ENCODE results near the gene CSRP1. TPM values are rescaled to one million over a fixed set of nuclear protein-coding genes. Genes with fewer than 3 reads are reported as not detected.

Gene CSRP1
- total RNA-seq, 2 experiments from 2014 or later: 48.4 to 51.8 TPM

- Mint-ChIP-seq H3K27ac (no peak overlapping the region), H3K27me3 (peaks cover 13% of the 10 kb centered on the region), H3K36me3 (no peaks in the 10 kb centered on the region), H3K4me1 (ENCODE audit: low read depth) (peaks cover 10% of the 10 kb centered on the region), H3K9me3 (no peaks in the 10 kb centered on the region), H3K4me3 (no peak overlapping the region)
- ChIA-PET CTCF (interaction anchor here (1.4 to 3.5 kb wide), 3 partner anchors 19 to 58 kb away, joined by 10 to 21 read pairs (median 14); no protein-coding TSS in a partner anchor), POLR2A (no interaction called here)
- intact Hi-C loops (cut with micrococcal nuclease): loop anchor here (1.0 kb wide), 1 partner anchor 53 kb away; the partner anchor contains the start of gene CSRP1
- no peak for DNase-seq
Measured at GRCh38 chr1:201454608-201455007, 52.3 kb downstream of the CSRP1 start.

DNA sequence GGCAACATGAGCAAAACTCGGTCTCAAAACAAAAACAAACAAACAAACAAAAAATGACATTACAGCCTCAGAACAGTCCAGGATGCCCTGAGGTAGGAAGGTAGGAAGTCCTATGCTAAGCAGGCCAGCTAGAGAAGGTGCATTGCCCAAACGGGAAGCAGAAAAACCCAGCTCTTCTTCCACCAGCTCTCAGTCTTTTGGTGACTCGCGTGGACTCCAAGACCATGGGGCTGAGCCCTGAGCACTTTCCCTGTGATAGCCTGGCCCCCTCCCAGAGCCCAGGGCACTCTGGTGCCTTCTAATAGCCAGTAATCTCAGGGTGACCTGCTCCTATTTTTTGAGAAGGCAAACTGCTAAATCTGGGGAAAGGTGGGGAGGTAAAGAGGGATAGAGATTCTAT is 54.1 kb downstream of the CSRP1 start:
- no peaks in the 10 kb centered on the region for H3K9me3 Mint-ChIP-seq
- H3K36me3 Mint-ChIP-seq: no peaks in the 10 kb centered on the region
- no peak for DNase-seq
- H3K4me1 Mint-ChIP-seq (ENCODE audit: low read depth): peaks cover 11% of the 10 kb centered on the region
- POLR2A ChIA-PET: interaction anchor here (0.6 kb wide), 2 partner anchors 23 to 379 kb away, joined by 3 to 4 read pairs; no protein-coding TSS in a partner anchor
- intact Hi-C loops (cut with micrococcal nuclease): no loop called here
- H3K4me3 Mint-ChIP-seq: no peak overlapping the region
- CTCF ChIA-PET: interaction anchor here (3.3 to 3.5 kb wide), 2 partner anchors 29 to 60 kb away, joined by 16 to 21 read pairs; no protein-coding TSS in a partner anchor
- H3K27me3 Mint-ChIP-seq: peaks cover 14% of the 10 kb centered on the region
- H3K27ac Mint-ChIP-seq: no peak overlapping the region

DNA sequence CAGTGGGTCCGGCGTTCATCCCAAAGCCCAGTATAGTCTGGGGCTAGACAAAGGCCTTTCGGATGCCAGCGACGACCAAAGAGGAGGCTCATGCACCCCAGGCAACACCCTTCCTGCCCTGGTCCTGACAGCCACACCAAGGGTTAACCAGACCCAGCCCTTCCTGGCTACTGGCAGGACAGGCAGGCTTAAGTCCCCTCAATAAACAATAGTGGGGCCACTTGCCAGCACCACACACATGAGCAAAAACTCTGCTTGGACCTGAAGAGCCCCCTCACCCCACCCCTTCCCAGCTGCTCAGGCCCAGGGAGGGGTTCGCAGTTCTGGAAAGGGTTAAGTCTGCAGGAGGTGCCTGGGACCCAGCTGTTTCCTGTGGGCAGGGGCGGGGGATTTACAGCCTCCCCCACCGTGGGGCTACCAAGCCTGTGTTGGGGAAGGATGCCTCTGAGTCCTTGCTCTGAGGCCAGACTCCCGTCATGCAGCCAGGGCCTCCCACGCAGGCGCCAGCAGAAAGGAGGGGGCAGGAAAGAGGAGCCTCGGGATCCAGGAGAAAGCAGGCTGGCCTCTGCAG is 56.1 kb downstream of the CSRP1 start:
- H3K27ac Mint-ChIP-seq: no peak overlapping the region
- no peak overlapping the region for H3K4me3 Mint-ChIP-seq
- H3K27me3 Mint-ChIP-seq: peaks cover 14% of the 10 kb centered on the region
- H3K36me3 Mint-ChIP-seq: no peaks in the 10 kb centered on the region
- H3K4me1 Mint-ChIP-seq (ENCODE audit: low read depth): peaks cover 11% of the 10 kb centered on the region
- intact Hi-C loops (cut with micrococcal nuclease): no loop called here
- POLR2A ChIA-PET: no interaction called here
- no peaks in the 10 kb centered on the region for H3K9me3 Mint-ChIP-seq
- CTCF ChIA-PET: interaction anchor here (1.0 to 5.7 kb wide), 6 partner anchors 12 to 62 kb away, joined by 3 to 127 read pairs (median 5); no protein-coding TSS in a partner anchor
- no peak for DNase-seq

DNA sequence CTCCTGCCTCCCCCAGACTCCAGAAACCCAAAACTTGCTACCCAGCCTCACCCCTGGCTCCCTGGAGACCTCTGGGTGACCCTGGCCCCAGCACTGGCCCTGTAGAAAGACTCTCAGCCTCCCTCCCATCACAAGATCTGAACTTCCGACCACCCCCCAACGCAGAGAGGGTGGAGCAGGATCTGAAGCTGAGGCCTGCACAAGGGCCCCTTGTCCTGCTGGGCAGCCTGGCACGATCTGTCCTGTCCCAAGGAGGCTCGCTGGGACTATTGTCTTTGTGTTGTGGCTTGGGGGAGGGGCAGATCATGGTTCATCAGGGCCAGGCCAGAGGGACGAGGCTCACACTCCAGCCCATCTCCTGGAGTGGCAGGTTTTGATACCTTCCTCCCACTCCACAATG is 57.9 kb downstream of the CSRP1 start:
- Mint-ChIP-seq H3K27me3 (peaks cover 15% of the 10 kb centered on the region), H3K4me3 (no peak overlapping the region), H3K9me3 (no peaks in the 10 kb centered on the region), H3K27ac (no peak overlapping the region), H3K36me3 (no peaks in the 10 kb centered on the region), H3K4me1 (ENCODE audit: low read depth) (peaks cover 4% of the 10 kb centered on the region)
- POLR2A ChIA-PET: interaction anchor here (1.8 kb wide), 1 partner anchor 33 kb away, joined by 4 read pairs; no protein-coding TSS in a partner anchor
- intact Hi-C loops (cut with micrococcal nuclease): loop anchor here (1.0 kb wide), 2 partner anchors 31 to 64 kb away; no protein-coding TSS in a partner anchor
- DNase-seq: no peak
- CTCF ChIA-PET: interaction anchor here (1.2 to 6.3 kb wide), 9 partner anchors 12 to 344 kb away, joined by 3 to 150 read pairs (median 11); partner anchors contain the start of gene PHLDA3

- POLR2A ChIA-PET: interaction anchor here (0.6 to 1.8 kb wide), 3 partner anchors 12 to 59 kb away, joined by 3 to 4 read pairs (median 4); partner anchors contain the start of gene CSRP1
Measured at GRCh38 chr1:201447903-201448871, 58.7 kb downstream of the CSRP1 start.

GRCh38 chr1:201445310-201445709 is 61.6 kb downstream of the CSRP1 start:
- POLR2A ChIA-PET: no interaction called here
- no peak overlapping the region for H3K4me3 Mint-ChIP-seq
- intact Hi-C loops (cut with micrococcal nuclease): no loop called here
- peaks cover 2% of the 10 kb centered on the region for H3K4me1 Mint-ChIP-seq (ENCODE audit: low read depth)
- H3K27ac Mint-ChIP-seq: no peak overlapping the region
- no peaks in the 10 kb centered on the region for H3K9me3 Mint-ChIP-seq
- H3K36me3 Mint-ChIP-seq: no peaks in the 10 kb centered on the region
- DNase-seq: no peak
- CTCF ChIA-PET: interaction anchor here (1.3 to 6.3 kb wide), 4 partner anchors 9 to 85 kb away, joined by 5 to 150 read pairs (median 81); no protein-coding TSS in a partner anchor
- H3K27me3 Mint-ChIP-seq: peaks cover 7% of the 10 kb centered on the region

More at GRCh38 chr1:201447903-201448871, 58.7 kb downstream of the CSRP1 start:
- Mint-ChIP-seq H3K4me1 (ENCODE audit: low read depth) (peaks cover 2% of the 10 kb centered on the region), H3K36me3 (no peaks in the 10 kb centered on the region), H3K27me3 (peaks cover 15% of the 10 kb centered on the region), H3K4me3 (no peak overlapping the region), H3K9me3 (no peaks in the 10 kb centered on the region), H3K27ac (no peak overlapping the region)
- CTCF ChIA-PET: interaction anchor here (0.6 to 6.3 kb wide), 23 partner anchors 8 to 345 kb away, joined by 3 to 150 read pairs (median 5); partner anchors contain the start of gene PHLDA3
- peak; percentile 82 for DNase-seq
- intact Hi-C loops (cut with micrococcal nuclease): loop anchor here (1.0 kb wide), 2 partner anchors 32 to 65 kb away; no protein-coding TSS in a partner anchor

GRCh38 chr1:201444792-201445191 is 62.1 kb downstream of the CSRP1 start:
- intact Hi-C loops (cut with micrococcal nuclease): no loop called here
- POLR2A ChIA-PET: no interaction called here
- H3K36me3 Mint-ChIP-seq: no peaks in the 10 kb centered on the region
- no peak for DNase-seq
- H3K9me3 Mint-ChIP-seq: no peaks in the 10 kb centered on the region
- CTCF ChIA-PET: interaction anchor here (0.7 to 6.3 kb wide), 3 partner anchors 9 to 68 kb away, joined by 4 to 150 read pairs (median 35); no protein-coding TSS in a partner anchor
- peaks cover 5% of the 10 kb centered on the region for H3K27me3 Mint-ChIP-seq
- no peak overlapping the region for H3K4me3 Mint-ChIP-seq
- peaks cover 2% of the 10 kb centered on the region for H3K4me1 Mint-ChIP-seq (ENCODE audit: low read depth)
- H3K27ac Mint-ChIP-seq: no peak overlapping the region

GRCh38 chr1:201443747-201444146 is 63.2 kb downstream of the CSRP1 start:
- CTCF ChIA-PET: interaction anchor here (0.7 to 6.3 kb wide), 2 partner anchors 69 to 108 kb away, joined by 4 to 150 read pairs; no protein-coding TSS in a partner anchor
- H3K27me3 Mint-ChIP-seq: peaks cover 5% of the 10 kb centered on the region
- H3K4me3 Mint-ChIP-seq: no peak overlapping the region
- POLR2A ChIA-PET: no interaction called here
- intact Hi-C loops (cut with micrococcal nuclease): no loop called here
- no peaks in the 10 kb centered on the region for H3K36me3 Mint-ChIP-seq
- H3K4me1 Mint-ChIP-seq (ENCODE audit: low read depth): peaks cover 2% of the 10 kb centered on the region
- DNase-seq: no peak
- no peaks in the 10 kb centered on the region for H3K9me3 Mint-ChIP-seq
- no peak overlapping the region for H3K27ac Mint-ChIP-seq

GRCh38 chr1:201436969-201437368 is 70.0 kb downstream of the CSRP1 start:
- CTCF ChIA-PET: interaction anchor here (1.1 to 4.6 kb wide), 3 partner anchors 10 to 45 kb away, joined by 3 to 50 read pairs (median 35); no protein-coding TSS in a partner anchor
- Mint-ChIP-seq H3K27ac (no peak overlapping the region), H3K9me3 (no peaks in the 10 kb centered on the region), H3K27me3 (peaks cover 18% of the 10 kb centered on the region), H3K4me1 (ENCODE audit: low read depth) (peaks cover 5% of the 10 kb centered on the region), H3K4me3 (no peak overlapping the region), H3K36me3 (peaks cover 1% of the 10 kb centered on the region)
- POLR2A ChIA-PET: interaction anchor here (1.4 kb wide), 1 partner anchor 11 kb away, joined by 4 read pairs; no protein-coding TSS in a partner anchor
- DNase-seq: no peak
- intact Hi-C loops (cut with micrococcal nuclease): loop anchor here (2.0 kb wide), 1 partner anchor 44 kb away; no protein-coding TSS in a partner anchor

- Mint-ChIP-seq H3K27me3 (peaks cover 18% of the 10 kb centered on the region), H3K4me1 (ENCODE audit: low read depth) (peaks cover 5% of the 10 kb centered on the region), H3K4me3 (no peak overlapping the region), H3K9me3 (no peaks in the 10 kb centered on the region), H3K27ac (no peak overlapping the region), H3K36me3 (peaks cover 1% of the 10 kb centered on the region)
- ChIA-PET CTCF (interaction anchor here (1.0 to 4.6 kb wide), 15 partner anchors 11 to 359 kb away, joined by 3 to 50 read pairs (median 6); no protein-coding TSS in a partner anchor), POLR2A (interaction anchor here (1.4 kb wide), 1 partner anchor 12 kb away, joined by 4 read pairs; no protein-coding TSS in a partner anchor)
- no peak for DNase-seq
- intact Hi-C loops (cut with micrococcal nuclease): loop anchor here (2.0 kb wide), 1 partner anchor 44 kb away; no protein-coding TSS in a partner anchor
Measured at GRCh38 chr1:201436393-201436792, 70.5 kb downstream of the CSRP1 start.

DNA sequence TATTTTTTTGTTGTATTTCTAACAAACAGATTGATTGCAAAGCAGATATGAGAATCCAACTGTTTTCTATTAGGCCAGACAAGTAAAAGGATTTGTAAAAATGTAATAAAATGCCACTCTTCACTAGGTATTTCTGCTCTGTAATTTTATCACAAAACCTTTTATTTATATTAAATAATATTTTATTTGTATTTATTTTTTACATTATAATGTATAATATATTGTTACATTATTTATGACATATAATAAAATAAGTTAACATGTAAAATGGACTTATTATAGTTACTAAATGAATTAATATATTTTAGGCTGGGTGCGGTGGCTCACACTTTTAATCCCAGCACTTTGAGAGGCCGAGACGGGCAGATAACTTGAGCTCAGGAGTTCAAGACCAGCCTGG is 72.7 kb downstream of the CSRP1 start:
- Mint-ChIP-seq H3K9me3 (no peaks in the 10 kb centered on the region), H3K4me3 (no peak overlapping the region), H3K27ac (no peak overlapping the region), H3K36me3 (peaks cover 1% of the 10 kb centered on the region), H3K4me1 (ENCODE audit: low read depth) (peaks cover 5% of the 10 kb centered on the region), H3K27me3 (peaks cover 18% of the 10 kb centered on the region)
- ChIA-PET POLR2A (no interaction called here), CTCF (interaction anchor here (1.4 to 4.6 kb wide), 4 partner anchors 14 to 78 kb away, joined by 4 to 50 read pairs (median 26); partner anchors contain the start of gene PHLDA3)
- intact Hi-C loops (cut with micrococcal nuclease): no loop called here
- DNase-seq: no peak
